IPS DF 6.9 (cell line): ENCODE results near the gene PFN1.

Experiments
- DNase-seq: peaks from one replicate; pipeline ENCODE4 v3.0.0-alpha.2; 2013; ENCODE audit warnings: low read depth, low spot score
- H3K27ac ChIP-seq: one replicate; pipeline ENCODE4 v1.5.1; 2013; ENCODE audit warnings: low read length, control low read depth
- H3K27me3 ChIP-seq: 2 replicates; pipeline ENCODE4 v1.6.1; 2013; ENCODE audit warnings: mild to moderate bottlenecking, low read length; ENCODE audit not compliant: control insufficient read depth, insufficient read depth
- H3K36me3 ChIP-seq: 2 replicates; pipeline ENCODE4 v1.6.1; 2013; ENCODE audit warnings: low read length; ENCODE audit not compliant: control insufficient read depth, insufficient read depth
- H3K4me1 ChIP-seq: 2 replicates; pipeline ENCODE4 v1.6.1; 2013; ENCODE audit warnings: low read length; ENCODE audit not compliant: control insufficient read depth, insufficient read depth
- H3K4me3 ChIP-seq: 2 replicates; pipeline ENCODE4 v1.5.1; 2013; ENCODE audit warnings: mild to moderate bottlenecking, low read length
- H3K9me3 ChIP-seq: 2 replicates; pipeline ENCODE4 v1.6.1; 2013; ENCODE audit warnings: low read length, inconsistent platforms; ENCODE audit not compliant: control insufficient read depth, insufficient read depth
- WGBS: extraction: QIAGEN DNeasy Blood & Tissue Kit; methylation state at CpG from one replicate; pipeline ENCODE4 v1.1.7; 2013; ENCODE audit warnings: mixed read lengths, missing lambda C conversion rate; ENCODE audit not compliant: insufficient read length, insufficient coverage; 5-methylcytosine and 5-hydroxymethylcytosine counted together

PFN1 gene

DNA sequence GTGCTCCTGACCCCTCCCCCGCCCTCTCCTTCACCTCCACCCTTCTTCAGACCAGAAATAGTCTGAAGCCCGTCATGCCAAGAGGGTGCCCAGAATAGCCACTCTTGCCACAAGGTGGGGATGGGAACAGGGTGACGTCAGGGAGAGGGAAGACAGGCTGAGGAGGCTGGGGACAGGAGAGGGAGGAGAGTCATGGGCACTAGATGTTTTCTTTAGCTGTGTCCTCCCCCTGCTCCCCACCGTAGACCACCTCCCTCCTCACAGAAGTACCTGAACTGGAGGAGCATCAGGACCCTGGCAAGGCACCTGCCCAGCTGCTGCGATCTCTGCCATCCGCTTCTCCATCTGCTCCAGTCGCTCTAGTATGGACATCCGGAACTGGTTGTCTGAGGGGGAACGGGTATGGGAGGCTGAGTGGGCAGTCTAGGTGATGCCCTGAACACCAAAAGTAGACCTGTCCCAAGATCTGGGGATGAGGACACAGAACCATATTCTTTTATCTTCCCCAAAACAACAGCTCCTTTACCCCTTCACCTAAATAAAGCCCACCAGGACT lies 25.9 kb upstream of the PFN1 start:
- Histone ChIP-seq H3K27me3 (no peaks in the 10 kb centered on the region; the same call in 1 of the 2 replicates), H3K9me3 (no peaks in the 10 kb centered on the region), H3K4me3 (no peak overlapping the region), H3K4me1 (0 out of 2 replicates have a peak, but pooled peaks cover 2% of the 10 kb centered on the region), H3K27ac (no peak overlapping the region), H3K36me3 (0 out of 2 replicates have a peak, but pooled peaks cover 5% of the 10 kb centered on the region)
- no peak for DNase-seq
- WGBS = no CpG with 5 or more reads among the region's 9 CpGs

- no peak overlapping the region for H3K27ac ChIP-seq
- no CpG with 5 or more reads among the region's 10 CpGs for WGBS
- no peak for DNase-seq
- H3K27me3 ChIP-seq = no peaks in the 10 kb centered on the region; the same call in 1 of the 2 replicates
- H3K36me3 ChIP-seq = 0 out of 2 replicates have a peak, but pooled peaks cover 5% of the 10 kb centered on the region
- 0 out of 2 replicates have a peak, but pooled peaks cover 2% of the 10 kb centered on the region for H3K4me1 ChIP-seq
- no peaks in the 10 kb centered on the region for H3K9me3 ChIP-seq
- H3K4me3 ChIP-seq = no peak overlapping the region
Observed at GRCh38 chr17:4973256-4974114, 25.2 kb upstream of the PFN1 start.

DNA sequence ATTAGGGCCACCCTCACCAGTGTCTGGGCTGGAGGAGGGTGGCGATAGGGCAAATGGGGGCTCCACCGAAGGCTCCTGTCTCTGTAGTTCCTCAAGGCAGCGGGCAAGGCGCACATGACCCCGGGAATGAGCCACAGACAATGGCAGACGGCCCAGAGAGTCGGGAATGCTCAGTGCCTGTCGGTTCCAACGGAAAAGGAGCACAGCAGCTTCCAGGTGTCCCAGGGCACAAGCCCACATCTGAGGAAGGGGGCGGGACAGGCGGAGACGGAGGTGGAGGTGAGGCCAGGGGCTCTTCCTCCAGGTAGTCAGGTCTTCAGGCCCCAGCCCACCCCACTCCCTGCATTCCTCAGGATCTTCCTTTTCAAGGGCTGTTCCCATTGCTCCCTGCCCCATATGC lies 24.4 kb upstream of the PFN1 start:
- no CpG with 5 or more reads among the region's 12 CpGs for WGBS
- no peaks in the 10 kb centered on the region for H3K9me3 ChIP-seq
- 0 out of 2 replicates have a peak, but pooled peaks cover 2% of the 10 kb centered on the region for H3K4me1 ChIP-seq
- H3K27ac ChIP-seq = no peak overlapping the region
- H3K4me3 ChIP-seq = no peak overlapping the region
- no peaks in the 10 kb centered on the region; the same call in 1 of the 2 replicates for H3K27me3 ChIP-seq
- no peak for DNase-seq
- 0 out of 2 replicates have a peak, but pooled peaks cover 5% of the 10 kb centered on the region for H3K36me3 ChIP-seq

GRCh38 chr17:4972322-4972721 lies 24.0 kb upstream of the PFN1 start:
- 0 out of 2 replicates have a peak, but pooled peaks cover 5% of the 10 kb centered on the region for H3K36me3 ChIP-seq
- WGBS = no CpG with 5 or more reads among the region's 12 CpGs
- H3K4me3 ChIP-seq = no peak overlapping the region
- H3K27ac ChIP-seq = no peak overlapping the region
- 0 out of 2 replicates have a peak, but pooled peaks cover 2% of the 10 kb centered on the region for H3K4me1 ChIP-seq
- no peak for DNase-seq
- H3K27me3 ChIP-seq = no peaks in the 10 kb centered on the region; the same call in 1 of the 2 replicates
- no peaks in the 10 kb centered on the region for H3K9me3 ChIP-seq

DNA sequence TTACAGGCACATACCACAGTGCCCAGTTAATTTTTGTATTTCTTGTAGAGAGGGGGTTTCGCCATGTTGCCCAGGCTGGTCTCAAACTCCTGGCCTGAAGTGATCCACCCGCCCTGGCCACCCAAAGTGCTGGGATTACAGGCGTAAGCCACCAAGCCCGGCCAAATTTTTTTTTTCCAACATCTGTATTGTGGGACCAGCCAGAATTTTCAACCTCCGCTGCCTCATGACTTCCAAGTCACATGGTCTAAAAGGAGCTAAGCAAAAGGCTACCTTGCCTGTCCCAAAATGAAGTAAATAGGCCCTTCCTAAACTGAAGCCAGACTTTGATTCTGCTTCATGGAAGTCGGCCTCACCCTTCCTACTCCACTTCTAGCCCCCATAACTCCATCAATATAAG lies 23.5 kb upstream of the PFN1 start:
- H3K36me3 ChIP-seq = 0 out of 2 replicates have a peak, but pooled peaks cover 5% of the 10 kb centered on the region
- H3K4me3 ChIP-seq = no peak overlapping the region
- no CpG with 5 or more reads among the region's 6 CpGs for WGBS
- DNase-seq = no peak
- H3K27ac ChIP-seq = no peak overlapping the region
- H3K9me3 ChIP-seq = no peaks in the 10 kb centered on the region
- H3K4me1 ChIP-seq = 0 out of 2 replicates have a peak, but pooled peaks cover 2% of the 10 kb centered on the region
- no peaks in the 10 kb centered on the region; the same call in 1 of the 2 replicates for H3K27me3 ChIP-seq

DNA sequence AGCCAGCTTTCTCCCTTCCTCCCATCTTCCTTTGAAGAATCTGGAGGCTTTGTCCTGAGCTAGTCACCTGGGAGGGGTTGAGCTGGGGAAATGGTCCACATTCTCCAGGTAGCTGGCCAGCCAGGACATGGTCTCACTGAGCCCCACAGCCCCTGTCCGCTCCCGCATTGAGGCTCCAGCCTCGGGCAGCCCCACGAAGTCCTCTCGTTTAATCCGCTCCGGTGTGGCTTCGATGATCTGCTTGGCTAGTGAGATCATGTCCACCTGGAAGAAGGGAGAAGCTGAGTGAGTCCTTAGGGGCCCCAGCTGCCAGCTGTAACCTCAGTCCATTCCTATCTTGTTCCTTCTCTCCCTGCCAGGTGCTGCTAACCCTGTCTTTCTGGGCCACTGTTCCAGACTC lies 21.9 kb upstream of the PFN1 start:
- no CpG with 5 or more reads among the region's 8 CpGs for WGBS
- 0 out of 2 replicates have a peak, but pooled peaks cover 2% of the 10 kb centered on the region for H3K4me1 ChIP-seq
- H3K4me3 ChIP-seq = no peak overlapping the region
- H3K27me3 ChIP-seq = no peaks in the 10 kb centered on the region; the same call in 1 of the 2 replicates
- H3K36me3 ChIP-seq = 0 out of 2 replicates have a peak, but pooled peaks cover 5% of the 10 kb centered on the region
- no peak for DNase-seq
- H3K9me3 ChIP-seq = no peaks in the 10 kb centered on the region
- H3K27ac ChIP-seq = no peak overlapping the region

GRCh38 chr17:4969551-4970173 lies 21.3 kb upstream of the PFN1 start:
- H3K36me3 ChIP-seq = 0 out of 2 replicates have a peak, but pooled peaks cover 5% of the 10 kb centered on the region
- no peak overlapping the region for H3K27ac ChIP-seq
- H3K4me1 ChIP-seq = 0 out of 2 replicates have a peak, but pooled peaks cover 2% of the 10 kb centered on the region
- WGBS = no CpG with 5 or more reads among the region's 16 CpGs
- no peak for DNase-seq
- H3K4me3 ChIP-seq = no peak overlapping the region; the same call in 1 of the 2 replicates
- no peaks in the 10 kb centered on the region; the same call in 1 of the 2 replicates for H3K27me3 ChIP-seq
- H3K9me3 ChIP-seq = no peaks in the 10 kb centered on the region

- DNase-seq = no peak
- no peak overlapping the region for H3K27ac ChIP-seq
- peak overlapping the region; percentile 59; the same call in 1 of the 2 replicates for H3K4me3 ChIP-seq
- no peaks in the 10 kb centered on the region for H3K9me3 ChIP-seq
- 0 out of 2 replicates have a peak, but pooled peaks cover 5% of the 10 kb centered on the region for H3K36me3 ChIP-seq
- H3K27me3 ChIP-seq = no peaks in the 10 kb centered on the region
- 0 out of 2 replicates have a peak, but pooled peaks cover 2% of the 10 kb centered on the region for H3K4me1 ChIP-seq
- no CpG with 5 or more reads among the region's 15 CpGs for WGBS
Observed at GRCh38 chr17:4969047-4969550, 20.8 kb upstream of the PFN1 start.

- H3K36me3 ChIP-seq = 0 out of 2 replicates have a peak, but pooled peaks cover 5% of the 10 kb centered on the region
- no peaks in the 10 kb centered on the region for H3K27me3 ChIP-seq
- H3K27ac ChIP-seq = no peak overlapping the region
- no peak for DNase-seq
- peak overlapping the region; percentile 59 for H3K4me3 ChIP-seq
- no CpG with 5 or more reads among the region's 23 CpGs for WGBS
- 0 out of 2 replicates have a peak, but pooled peaks cover 2% of the 10 kb centered on the region for H3K4me1 ChIP-seq
- H3K9me3 ChIP-seq = no peaks in the 10 kb centered on the region
Observed at GRCh38 chr17:4968486-4969046, 20.2 kb upstream of the PFN1 start.
